ENCODE measurements around the gene LRIT3.
"Not testable (repeated sequence)": the region's sequence is repeated elsewhere in the genome, so short reads cannot be mapped to it uniquely, and the experiment has no call there.

LRIT3 gene

DNA sequence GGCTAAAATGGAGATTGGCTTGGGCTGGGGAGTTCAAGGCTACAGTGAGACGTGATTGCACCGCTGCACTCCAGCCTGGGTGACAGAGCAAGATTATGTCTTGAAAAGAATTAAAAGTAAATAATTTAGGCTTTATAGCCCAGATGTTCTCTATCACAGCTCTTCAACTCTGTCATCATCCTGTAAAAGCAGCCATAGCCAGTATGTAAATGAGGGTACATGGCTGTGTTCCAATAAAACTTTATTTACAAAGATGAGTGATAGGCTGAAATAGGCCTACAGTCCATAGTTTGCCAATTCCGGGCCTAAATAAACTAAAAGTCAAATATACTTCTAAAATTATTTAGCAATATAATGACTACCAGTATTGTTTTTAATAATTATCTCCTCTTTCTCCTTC is 10.9 kb upstream of the LRIT3 start:
- no peak for DNase-seq
- in situ Hi-C loops (cut with HindIII; ENCODE audit: low pct_ligation_motif_present, low pct_unique_long_range_greater_than_20kb, low sequenced_read_pairs) = no loop called here

DNA sequence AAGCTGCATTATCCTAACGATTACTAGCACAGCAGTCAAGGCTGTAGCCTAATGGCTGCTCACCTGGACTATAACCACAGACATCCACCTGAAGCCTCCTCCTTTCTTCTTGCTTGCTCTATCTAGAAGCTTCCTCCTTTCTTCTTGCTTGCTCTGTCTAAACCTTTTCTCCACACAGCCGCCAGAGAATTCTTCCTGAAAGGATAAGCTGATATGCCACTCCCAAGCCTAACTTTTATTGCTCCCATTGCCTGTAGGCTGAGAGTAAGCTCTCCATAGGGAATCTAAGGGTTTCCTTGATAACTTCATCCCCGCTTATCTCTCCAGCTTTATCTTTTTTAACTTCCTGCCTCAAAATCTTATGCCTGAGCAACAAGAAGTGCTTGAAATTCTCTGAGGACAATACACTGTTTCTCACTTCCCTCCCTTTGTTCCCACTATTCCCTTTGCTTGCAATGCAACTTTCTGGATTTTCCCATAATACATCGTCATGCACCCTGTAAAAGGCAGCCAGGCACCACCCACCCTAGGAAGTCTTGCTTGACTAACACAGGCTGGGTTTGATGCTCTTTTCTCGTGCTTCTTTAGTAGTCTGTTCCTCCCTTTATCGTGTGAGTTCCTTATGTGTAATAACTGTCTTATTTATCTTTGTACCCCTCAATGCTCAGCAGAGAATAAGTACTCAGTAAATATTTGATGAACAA is 1.4 kb upstream of the LRIT3 start:
- DNase-seq = no peak
- in situ Hi-C loops (cut with HindIII; ENCODE audit: low pct_ligation_motif_present, low pct_unique_long_range_greater_than_20kb, low sequenced_read_pairs) = no loop called here

DNA sequence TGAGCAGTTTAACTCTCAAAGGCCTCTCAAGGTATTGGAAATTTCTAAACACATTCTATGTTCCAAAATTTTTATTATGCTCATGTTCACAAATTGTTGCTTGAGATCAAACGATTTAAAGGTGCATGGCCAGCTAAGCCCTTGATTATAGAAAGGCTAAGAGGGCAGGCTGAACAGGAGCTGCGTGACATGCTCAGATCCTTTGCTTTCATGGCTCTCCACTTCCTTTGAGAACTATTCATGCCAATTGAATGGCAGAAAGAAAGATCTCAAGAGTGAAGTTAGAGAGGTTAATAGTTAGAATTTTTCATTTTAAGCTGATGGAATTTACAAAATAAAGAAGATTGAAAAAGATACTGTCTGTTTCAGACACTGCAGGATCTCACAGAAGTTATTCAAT is 594 bp downstream of the LRIT3 start:
- in situ Hi-C loops (cut with HindIII; ENCODE audit: low pct_ligation_motif_present, low pct_unique_long_range_greater_than_20kb, low sequenced_read_pairs) = no loop called here
- no peak for DNase-seq

DNA sequence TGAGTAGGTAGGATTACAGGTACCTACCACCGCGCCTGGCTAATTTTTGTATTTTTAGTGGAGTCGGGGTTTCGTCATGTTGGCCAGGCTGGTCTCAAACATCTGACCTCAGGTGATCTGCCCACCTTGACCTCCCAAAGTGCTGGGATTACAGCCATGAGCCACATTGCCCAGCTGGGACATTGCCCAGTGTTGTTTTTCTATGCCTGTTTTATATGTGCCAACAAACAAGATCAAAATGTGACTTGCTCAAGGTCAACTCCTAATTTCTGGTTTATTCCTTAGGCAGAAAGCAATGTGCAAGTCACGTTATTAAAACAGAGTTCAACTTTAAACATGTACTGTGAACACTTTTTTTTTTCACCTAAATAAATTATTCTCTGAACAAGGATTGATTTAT is 2.7 kb downstream of the LRIT3 start:
- in situ Hi-C loops (cut with HindIII; ENCODE audit: low pct_ligation_motif_present, low pct_unique_long_range_greater_than_20kb, low sequenced_read_pairs) = no loop called here
- DNase-seq = no peak

DNA sequence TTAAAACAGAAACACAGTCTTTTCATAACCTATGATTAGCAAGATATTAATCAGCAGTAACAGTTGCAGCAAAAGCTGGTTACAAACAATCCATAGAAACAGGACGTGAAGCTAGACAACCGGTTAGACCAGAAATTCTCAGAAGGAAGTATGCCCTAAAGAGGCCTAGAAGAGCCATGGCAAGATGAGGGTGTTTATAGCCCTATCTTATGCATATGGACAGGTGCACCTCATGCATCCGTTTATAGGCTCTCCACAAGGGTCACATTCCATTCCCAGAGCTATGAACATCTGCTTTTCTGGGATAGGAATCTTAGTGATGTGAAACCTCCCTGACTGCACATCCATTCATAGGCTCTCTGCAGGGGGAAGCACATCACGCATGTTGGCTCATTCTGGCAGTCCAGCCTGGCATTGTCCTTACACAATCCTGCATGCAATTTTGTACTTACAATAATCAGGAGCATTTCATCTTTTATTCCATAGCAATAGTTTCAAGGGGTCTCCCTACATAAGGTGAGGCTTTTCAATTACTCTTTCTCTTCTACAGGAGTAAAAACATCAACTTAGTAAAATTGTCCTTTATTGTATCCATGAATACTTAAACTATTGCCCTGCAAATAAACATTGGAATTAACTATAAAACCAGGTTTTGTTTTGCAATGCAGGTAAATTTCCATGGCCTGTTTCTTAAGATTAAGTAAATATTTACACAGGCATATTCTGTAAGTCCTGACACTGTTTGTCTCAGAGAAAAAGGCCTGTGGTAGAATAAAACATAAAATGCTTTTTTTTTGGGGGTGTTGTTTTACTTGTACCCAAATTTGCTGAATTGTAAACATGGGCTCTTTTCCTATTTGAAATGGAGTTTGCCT is 11.8 kb downstream of the LRIT3 start:
- DNase-seq; in situ Hi-C loops (cut with HindIII; ENCODE audit: low pct_ligation_motif_present, low pct_unique_long_range_greater_than_20kb, low sequenced_read_pairs): not testable (repeated sequence)

- no peak for DNase-seq
- in situ Hi-C loops (cut with HindIII; ENCODE audit: low pct_ligation_motif_present, low pct_unique_long_range_greater_than_20kb, low sequenced_read_pairs) = no loop called here
Measured at GRCh38 chr4:109861271-109861670, 13.4 kb downstream of the LRIT3 start.

GRCh38 chr4:109861916-109862511 is 14.1 kb downstream of the LRIT3 start:
- DNase-seq = no peak
- in situ Hi-C loops (cut with HindIII; ENCODE audit: low pct_ligation_motif_present, low pct_unique_long_range_greater_than_20kb, low sequenced_read_pairs) = no loop called here

- no peak for DNase-seq
- in situ Hi-C loops (cut with HindIII; ENCODE audit: low pct_ligation_motif_present, low pct_unique_long_range_greater_than_20kb, low sequenced_read_pairs) = no loop called here
Measured at GRCh38 chr4:109864134-109864533, 16.2 kb downstream of the LRIT3 start.

DNA sequence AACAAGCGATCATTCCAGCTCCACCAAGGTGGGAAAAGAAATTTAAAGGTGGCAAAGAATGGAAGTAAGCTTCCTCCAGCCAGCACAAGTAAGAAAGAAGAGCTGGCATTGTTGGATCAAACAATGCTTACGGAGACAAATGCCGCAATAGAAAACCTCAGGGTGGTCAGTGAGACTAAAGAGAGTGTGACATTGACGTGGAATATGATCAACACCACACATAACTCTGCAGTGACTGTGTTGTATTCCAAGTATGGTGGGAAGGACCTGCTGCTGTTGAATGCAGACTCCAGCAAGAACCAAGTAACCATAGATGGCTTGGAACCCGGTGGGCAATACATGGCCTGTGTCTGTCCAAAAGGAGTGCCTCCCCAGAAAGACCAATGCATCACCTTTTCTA is 22.2 kb downstream of the LRIT3 start:
- DNase-seq = no peak
- in situ Hi-C loops (cut with HindIII; ENCODE audit: low pct_ligation_motif_present, low pct_unique_long_range_greater_than_20kb, low sequenced_read_pairs) = no loop called here

DNA sequence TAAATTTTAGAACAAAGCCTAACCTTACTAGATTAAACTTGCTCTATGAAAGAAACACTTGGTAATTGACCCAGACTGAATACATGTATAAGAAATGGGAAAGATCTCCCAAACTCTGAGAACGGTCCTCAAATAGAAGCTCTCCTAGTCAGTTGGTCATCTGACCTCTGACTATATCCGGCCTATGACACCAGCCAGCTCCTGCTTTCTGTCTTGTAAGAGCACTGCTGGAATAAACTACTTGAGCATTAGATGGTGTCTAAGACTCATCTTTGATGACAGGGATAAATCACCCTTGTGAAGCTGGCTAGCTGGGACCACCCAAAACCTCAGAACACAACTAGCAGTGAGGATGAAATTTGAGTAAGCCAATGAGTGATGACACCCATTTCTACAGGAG is 24.2 kb downstream of the LRIT3 start:
- DNase-seq = no peak
- in situ Hi-C loops (cut with HindIII; ENCODE audit: low pct_ligation_motif_present, low pct_unique_long_range_greater_than_20kb, low sequenced_read_pairs) = no loop called here

DNA sequence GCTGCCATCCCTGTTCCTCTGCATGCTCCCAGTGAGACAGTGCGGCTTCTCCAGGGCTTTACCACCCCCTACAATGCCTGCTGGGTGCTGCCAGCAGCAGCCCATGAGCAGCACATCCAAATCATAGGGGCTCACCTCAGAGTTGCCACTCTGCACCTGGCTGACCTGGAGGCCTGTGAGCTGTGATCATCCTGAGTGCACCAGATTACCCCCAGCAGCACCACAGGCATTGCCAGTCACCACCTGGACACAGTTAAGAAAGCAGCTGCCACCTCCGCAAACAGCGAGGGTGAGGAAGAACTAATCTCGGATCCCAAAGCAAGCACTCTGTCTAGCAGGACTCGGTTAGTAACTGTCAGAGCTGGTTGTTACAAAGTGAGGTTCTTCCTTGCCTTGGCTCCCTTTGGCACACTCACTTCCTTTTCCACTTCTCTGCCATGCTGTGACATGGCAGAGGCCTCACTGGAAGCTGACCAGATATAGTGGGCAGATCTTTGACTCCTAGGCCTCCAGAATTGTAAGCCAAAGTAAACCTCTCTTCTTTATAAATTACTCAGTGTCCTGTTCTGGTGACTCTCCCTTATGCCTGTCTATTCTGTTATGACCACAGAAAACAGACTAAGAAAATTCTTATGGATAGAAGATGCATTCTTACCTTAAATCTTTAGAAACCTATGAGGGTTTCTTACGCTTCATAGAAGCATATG is 25.2 kb downstream of the LRIT3 start:
- in situ Hi-C loops (cut with HindIII; ENCODE audit: low pct_ligation_motif_present, low pct_unique_long_range_greater_than_20kb, low sequenced_read_pairs) = no loop called here
- DNase-seq = no peak

DNA sequence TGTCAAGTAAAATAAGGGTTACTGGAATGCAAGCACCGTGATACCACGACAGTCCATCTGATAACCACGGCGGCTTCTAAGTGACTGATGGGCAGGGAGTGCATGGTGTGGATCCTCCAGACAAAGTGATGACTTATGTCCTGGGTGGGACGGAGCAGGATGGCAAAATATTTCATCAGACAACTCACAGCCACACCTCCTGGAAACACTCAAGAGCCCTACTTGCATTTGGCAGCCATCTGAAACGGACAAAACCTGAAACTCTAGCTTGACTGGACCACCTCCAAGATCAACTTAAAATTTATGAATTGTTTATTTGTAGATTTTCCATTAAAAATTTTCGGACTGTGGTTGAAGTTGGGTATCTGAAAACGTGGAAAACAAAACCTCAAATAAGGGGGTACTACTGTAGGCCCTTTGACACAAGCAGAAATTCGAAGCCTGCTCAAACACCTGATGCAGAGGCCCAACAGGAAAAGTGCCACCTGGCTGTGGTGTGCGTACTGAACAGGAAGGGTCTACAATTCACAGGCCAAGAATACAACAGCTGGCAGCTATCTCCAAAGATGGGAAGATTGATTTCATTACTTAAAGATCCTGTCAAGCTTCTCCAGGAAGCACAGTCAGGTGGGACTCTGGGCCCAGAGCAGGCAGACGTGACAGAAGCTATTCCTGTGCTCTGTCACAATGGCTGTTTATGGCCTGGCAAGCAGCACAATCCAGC is 26.0 kb downstream of the LRIT3 start:
- in situ Hi-C loops (cut with HindIII; ENCODE audit: low pct_ligation_motif_present, low pct_unique_long_range_greater_than_20kb, low sequenced_read_pairs) = no loop called here
- DNase-seq = no peak

DNA sequence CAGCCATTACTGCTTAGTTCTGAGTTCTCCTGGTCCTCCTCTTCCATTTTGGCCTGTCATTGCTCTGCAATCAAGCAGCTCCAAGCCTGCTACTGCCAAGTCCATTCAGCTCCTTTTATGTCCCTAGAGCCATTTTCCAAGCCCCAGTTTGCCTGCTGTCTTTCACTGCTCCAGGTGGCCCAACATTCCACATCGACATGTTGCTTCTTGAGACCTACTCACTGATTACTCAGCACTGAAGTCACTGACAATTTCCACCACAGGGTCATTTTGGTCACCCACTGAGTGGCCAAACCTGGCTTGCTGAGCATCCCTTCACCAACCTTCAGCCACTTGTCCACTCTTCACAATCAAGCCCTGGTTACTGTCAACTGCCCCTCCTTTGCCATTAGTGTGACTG is 27.2 kb downstream of the LRIT3 start:
- no peak for DNase-seq
- in situ Hi-C loops (cut with HindIII; ENCODE audit: low pct_ligation_motif_present, low pct_unique_long_range_greater_than_20kb, low sequenced_read_pairs) = no loop called here

DNA sequence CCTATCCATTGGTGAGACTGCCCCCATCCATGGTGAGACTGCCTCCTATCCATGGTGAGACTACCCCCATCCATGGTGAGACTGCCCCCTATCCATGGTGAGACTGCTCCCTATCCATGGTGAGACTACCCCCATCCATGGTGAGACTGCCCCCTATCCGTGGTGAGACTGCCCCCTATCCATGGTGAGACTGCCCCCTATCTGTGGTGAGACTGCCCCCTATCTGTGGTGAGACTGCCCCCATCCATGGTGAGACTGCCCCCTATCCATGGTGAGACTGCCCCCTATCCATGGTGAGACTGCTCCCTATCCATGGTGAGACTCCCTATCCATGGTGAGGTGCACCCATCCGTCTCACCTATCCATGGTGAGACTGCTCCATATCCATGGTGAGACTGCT is 27.6 kb downstream of the LRIT3 start:
- in situ Hi-C loops (cut with HindIII; ENCODE audit: low pct_ligation_motif_present, low pct_unique_long_range_greater_than_20kb, low sequenced_read_pairs); DNase-seq: not testable (repeated sequence)

GRCh38 chr4:109876634-109877265 is 28.8 kb downstream of the LRIT3 start:
- in situ Hi-C loops (cut with HindIII; ENCODE audit: low pct_ligation_motif_present, low pct_unique_long_range_greater_than_20kb, low sequenced_read_pairs) = no loop called here
- no peak for DNase-seq

DNA sequence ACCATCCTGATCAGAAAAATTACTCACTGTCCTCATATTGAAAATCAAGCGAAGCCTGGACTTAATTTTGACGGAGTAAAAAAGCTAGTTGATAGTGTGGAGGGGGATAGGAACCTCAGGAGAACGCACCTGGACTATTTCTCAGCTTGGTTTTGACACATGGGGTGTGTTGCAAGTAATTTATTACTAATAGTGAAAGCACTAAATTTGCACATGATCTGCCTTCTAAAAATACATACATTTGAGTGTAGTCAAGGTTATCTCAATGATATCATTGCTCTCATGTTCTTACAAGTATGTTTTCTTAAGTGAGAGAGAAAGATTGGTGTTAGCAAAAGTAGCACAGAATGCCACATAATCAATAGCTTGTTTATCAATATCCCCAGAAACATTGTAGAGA is 29.5 kb downstream of the LRIT3 start:
- no peak for DNase-seq
- in situ Hi-C loops (cut with HindIII; ENCODE audit: low pct_ligation_motif_present, low pct_unique_long_range_greater_than_20kb, low sequenced_read_pairs) = no loop called here

- in situ Hi-C loops (cut with HindIII; ENCODE audit: low pct_ligation_motif_present, low pct_unique_long_range_greater_than_20kb, low sequenced_read_pairs) = no loop called here
- DNase-seq = no peak
Measured at GRCh38 chr4:109878355-109878754, 30.4 kb downstream of the LRIT3 start.

DNA sequence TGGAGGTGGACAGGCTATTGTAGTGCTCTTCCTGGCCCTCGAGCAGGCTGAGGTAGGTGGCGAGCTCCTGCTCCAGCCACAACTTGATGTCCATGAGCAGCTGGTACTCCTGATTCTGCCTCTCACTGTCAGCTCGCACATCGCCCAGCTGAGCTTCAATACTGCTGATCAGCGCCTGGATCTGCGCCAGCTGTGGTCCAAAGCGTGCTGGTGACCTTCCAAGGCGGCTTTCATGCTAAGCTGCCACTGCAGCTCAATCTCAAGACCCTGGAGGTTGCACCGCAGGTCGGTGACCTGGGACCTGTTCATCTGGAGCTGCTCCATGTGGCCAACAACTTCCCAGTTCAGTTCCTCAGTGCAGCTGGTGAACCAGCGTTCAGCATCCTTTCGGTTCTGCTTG is 31.2 kb downstream of the LRIT3 start:
- in situ Hi-C loops (cut with HindIII; ENCODE audit: low pct_ligation_motif_present, low pct_unique_long_range_greater_than_20kb, low sequenced_read_pairs) = no loop called here
- no peak for DNase-seq
